H9 (cell line): ENCODE measurements around the gene CIB4. TPM values are rescaled to one million over a fixed set of nuclear protein-coding genes. Genes with fewer than 3 reads are reported as not detected.

Experiments
- DNase-seq: peaks from one replicate; pipeline ENCODE4 v3.0.0-alpha.2; 2017
- H2AFZ ChIP-seq: one replicate; pipeline ENCODE4 v1.6.1; 2013; ENCODE audit warnings: mild to moderate bottlenecking, low read length, control low read depth, moderate library complexity
- H2AK5ac ChIP-seq: 2 replicates; pipeline ENCODE4 v1.6.1; 2013; ENCODE audit warnings: low read length, control low read depth, mixed read lengths; ENCODE audit not compliant: insufficient read length
- H2BK120ac ChIP-seq: one replicate; pipeline ENCODE4 v1.6.1; 2013; ENCODE audit warnings: low read depth, mild to moderate bottlenecking, low read length, control low read depth, inconsistent platforms; ENCODE audit not compliant: poor library complexity, severe bottlenecking
- H2BK12ac ChIP-seq: 2 replicates; pipeline ENCODE4 v1.6.1; 2013; ENCODE audit warnings: low read length, control low read depth, mixed read lengths, low read depth; ENCODE audit not compliant: insufficient read length
- H2BK15ac ChIP-seq: 2 replicates; pipeline ENCODE4 v1.6.1; 2013; ENCODE audit warnings: low read depth, low read length, control low read depth
- H2BK20ac ChIP-seq: one replicate; pipeline ENCODE4 v1.6.1; 2013; ENCODE audit warnings: low read depth, mild to moderate bottlenecking, low read length, control low read depth, inconsistent platforms; ENCODE audit not compliant: poor library complexity, severe bottlenecking
- H2BK5ac ChIP-seq: 2 replicates; pipeline ENCODE4 v1.6.1; 2013; ENCODE audit warnings: low read length, control low read depth, mixed read lengths; ENCODE audit not compliant: insufficient read length
- H3K14ac ChIP-seq: 2 replicates; pipeline ENCODE4 v1.6.1; 2013; ENCODE audit warnings: low read length, control low read depth; ENCODE audit not compliant: insufficient read depth
- H3K18ac ChIP-seq: 2 replicates; pipeline ENCODE4 v1.6.1; 2013; ENCODE audit warnings: low read depth, mild to moderate bottlenecking, mixed read lengths, low read length, control low read depth; ENCODE audit not compliant: insufficient read length
- H3K23ac ChIP-seq: 2 replicates; pipeline ENCODE4 v1.6.1; 2013; ENCODE audit warnings: low read length, control low read depth, mixed read lengths, low read depth; ENCODE audit not compliant: insufficient read length
- H3K23me2 ChIP-seq: 2 replicates; pipeline ENCODE4 v1.6.1; 2013; ENCODE audit warnings: low read depth, mild to moderate bottlenecking, mixed read lengths, low read length, control low read depth; ENCODE audit not compliant: insufficient read length, poor library complexity, severe bottlenecking
- H3K27ac ChIP-seq: 2 replicates; pipeline ENCODE4 v1.5.1; 2013; ENCODE audit warnings: low read length, control low read depth, mixed read lengths, low read depth; ENCODE audit not compliant: insufficient read length
- H3K27me3 ChIP-seq: 2 replicates; pipeline ENCODE4 v1.6.1; 2013; ENCODE audit warnings: low read length, control low read depth, inconsistent platforms; ENCODE audit not compliant: insufficient read depth
- H3K4ac ChIP-seq: 2 replicates; pipeline ENCODE4 v1.6.1; 2013; ENCODE audit warnings: low read depth, mild to moderate bottlenecking, control low read depth, inconsistent platforms, low read length, moderate library complexity
- H3K4me1 ChIP-seq: 2 replicates; pipeline ENCODE4 v1.6.1; 2013; ENCODE audit warnings: low read length, control low read depth, inconsistent platforms; ENCODE audit not compliant: insufficient read depth
- H3K4me2 ChIP-seq: 2 replicates; pipeline ENCODE4 v1.6.1; 2013; ENCODE audit warnings: low read length, control low read depth, mixed read lengths; ENCODE audit not compliant: insufficient read length, insufficient read depth
- H3K56ac ChIP-seq: 2 replicates; pipeline ENCODE4 v1.6.1; 2013; ENCODE audit warnings: low read depth, mild to moderate bottlenecking, mixed read lengths, low read length, control low read depth; ENCODE audit not compliant: insufficient read length
- H3K79me1 ChIP-seq: 2 replicates; pipeline ENCODE4 v1.6.1; 2013; ENCODE audit warnings: low read depth, mild to moderate bottlenecking, moderate library complexity, low read length, control low read depth, inconsistent platforms; ENCODE audit not compliant: insufficient read depth, poor library complexity, severe bottlenecking
- H3K79me2 ChIP-seq: 2 replicates; pipeline ENCODE4 v1.6.1; 2013; ENCODE audit warnings: low read length, control low read depth, inconsistent platforms; ENCODE audit not compliant: insufficient read depth
- H3K9ac ChIP-seq: 2 replicates; pipeline ENCODE4 v1.6.1; 2013; ENCODE audit warnings: low read length, control low read depth, mixed read lengths; ENCODE audit not compliant: insufficient read length; ENCODE audit errors: extremely low read depth
- H3K9me3 ChIP-seq: one replicate; pipeline ENCODE4 v1.6.1; 2013; ENCODE audit warnings: low read depth, low read length, inconsistent platforms; ENCODE audit not compliant: control insufficient read depth
- H3T11ph ChIP-seq: one replicate; pipeline ENCODE4 v1.6.1; 2013; ENCODE audit warnings: mild to moderate bottlenecking, low read length, control low read depth, inconsistent platforms
- H4K20me1 ChIP-seq: one replicate; pipeline ENCODE4 v1.6.1; 2013; ENCODE audit not compliant: control insufficient read depth, insufficient read length, insufficient read depth
- H4K5ac ChIP-seq: 2 replicates; pipeline ENCODE4 v1.6.1; 2013; ENCODE audit warnings: low read depth, mild to moderate bottlenecking, mixed read lengths, low read length, control low read depth; ENCODE audit not compliant: insufficient read length
- H4K8ac ChIP-seq: replicated peaks from 2 replicates; pipeline ENCODE4 v1.6.1; 2013; ENCODE audit warnings: low read length, control low read depth, mixed read lengths, low read depth; ENCODE audit not compliant: insufficient read length
- H4K91ac ChIP-seq: 2 replicates; pipeline ENCODE4 v1.6.1; 2013; ENCODE audit warnings: low read depth, mild to moderate bottlenecking, moderate library complexity, mixed read lengths, low read length, control low read depth; ENCODE audit not compliant: insufficient read length
- H3K27ac Mint-ChIP-seq, 3 experiments: 2 replicates in 2 of 3; 3 replicates in 1 of 3; pipeline ENCODE4 v1.8.0; 2020 to 2021; ENCODE audit warnings: mixed read lengths in 3 of 3, mild to moderate bottlenecking in 1 of 3, moderate library complexity in 1 of 3
- H3K27me3 Mint-ChIP-seq: 2 replicates; pipeline ENCODE4 v1.8.0; 2021; ENCODE audit warnings: low read depth, mild to moderate bottlenecking, moderate library complexity, mixed read lengths
- H3K36me3 Mint-ChIP-seq, 3 experiments: 2 replicates in 2 of 3; 3 replicates in 1 of 3; pipeline ENCODE4 v1.8.0; 2020 to 2021; ENCODE audit warnings: low read depth in 3 of 3, mixed read lengths in 3 of 3; ENCODE audit not compliant: insufficient read depth in 1 of 3
- H3K4me1 Mint-ChIP-seq, 2 experiments: 2 replicates each; pipeline ENCODE4 v1.8.0; 2020; ENCODE audit warnings: mixed read lengths in 2 of 2
- H3K4me3 Mint-ChIP-seq, 2 experiments: 2 replicates in 1 of 2; 3 replicates in 1 of 2; pipeline ENCODE4 v1.8.0; 2020 to 2021; ENCODE audit warnings: mild to moderate bottlenecking in 2 of 2, mixed read lengths in 2 of 2, moderate library complexity in 1 of 2
- H3K9me3 Mint-ChIP-seq, 2 experiments: 2 replicates in 1 of 2; 3 replicates in 1 of 2; pipeline ENCODE4 v1.8.0; 2020; ENCODE audit warnings: mild to moderate bottlenecking in 2 of 2, mixed read lengths in 2 of 2, moderate library complexity in 1 of 2
- WGBS: extraction: QIAGEN DNeasy Blood & Tissue Kit; methylation state at CpG from one replicate; pipeline ENCODE4 v1.1.7; 2013; ENCODE audit warnings: missing lambda C conversion rate, low lambda C conversion rate, mixed read lengths; ENCODE audit not compliant: insufficient read length; ENCODE audit errors: extremely low coverage; 5-methylcytosine and 5-hydroxymethylcytosine counted together
- total RNA-seq: library from RNA; stranded (reverse); gene quantifications from 2 replicates; pipeline ENCODE4 v1.2.1, GENCODE V29; 2021
- TF ChIP-seq, protein P1 (sequence below): fragments of 200-600 bp; sonication (generic); conservative IDR thresholded peaks from 3 replicates; pipeline ENCODE4 v1.8.0; 2021; ENCODE audit warnings: antibody characterized with exemption, mild to moderate bottlenecking

CIB4 gene
- total RNA-seq, 1 experiment from 2014 or later = not detected

DNA sequence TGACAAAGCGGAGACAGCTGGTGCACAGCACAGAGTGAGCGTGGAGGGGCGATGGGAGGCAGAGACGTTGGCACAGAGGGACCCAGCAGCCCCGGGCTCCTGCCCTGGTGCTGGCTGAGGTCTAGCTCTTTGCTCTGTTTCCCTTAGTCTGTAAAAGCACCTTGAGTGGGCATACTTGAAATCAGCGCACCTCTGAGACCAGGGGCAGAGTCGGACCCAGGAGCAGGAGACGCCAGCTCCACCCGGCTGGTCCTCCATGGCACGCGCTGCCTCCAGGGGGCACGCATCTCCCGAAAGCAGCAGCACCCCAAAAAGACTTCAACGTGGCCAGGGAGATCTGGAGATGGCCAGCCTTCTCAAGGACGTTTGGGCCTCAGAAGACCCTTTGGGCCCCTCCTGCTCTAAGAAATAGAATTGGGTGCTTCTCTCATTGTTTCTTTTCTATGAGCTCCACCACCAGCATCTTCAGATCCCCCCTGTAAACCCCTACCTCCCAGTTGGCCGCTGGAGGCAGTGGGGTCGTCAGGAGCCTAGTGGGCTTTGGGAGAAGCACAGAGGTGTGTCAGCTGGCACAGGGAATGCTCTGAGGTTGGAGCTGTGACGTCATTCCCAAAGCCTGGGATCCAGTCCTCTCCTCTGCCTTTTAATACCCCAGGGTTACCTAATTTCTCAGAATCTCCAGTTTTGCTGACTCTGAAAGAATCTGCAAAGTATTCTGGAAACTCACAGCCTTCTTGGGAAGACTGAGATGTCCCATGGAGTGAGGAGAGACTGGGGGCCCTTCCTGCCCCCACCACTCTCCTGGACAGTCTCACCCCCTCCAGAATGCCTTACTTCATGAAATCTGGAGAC is 58.9 kb downstream of the CIB4 start:
- Mint-ChIP-seq H3K36me3 (no peaks in the 10 kb centered on the region), H3K4me1 (peaks cover 5 to 16% of the 10 kb centered on the region in 2 experiments), H3K27me3 (peaks cover 30% of the 10 kb centered on the region), H3K4me3 (no peak overlapping the region), H3K27ac (no peak overlapping the region), H3K9me3 (no peaks in the 10 kb centered on the region)
- no peaks in the 10 kb centered on the region for H3K27me3 ChIP-seq
- H3K18ac ChIP-seq = no peak overlapping the region
- H2BK20ac ChIP-seq = no peak overlapping the region
- no peaks in the 10 kb centered on the region for H3K9me3 ChIP-seq
- peak; percentile 22 for DNase-seq
- no peak overlapping the region for H3K23ac ChIP-seq
- H2BK120ac ChIP-seq = no peak overlapping the region
- H2BK15ac ChIP-seq = no peak overlapping the region
- H4K5ac ChIP-seq = no peak overlapping the region
- no peak overlapping the region for H4K91ac ChIP-seq
- no peak overlapping the region for H3T11ph ChIP-seq
- H3K56ac ChIP-seq = no peak overlapping the region
- no peak overlapping the region for H2BK12ac ChIP-seq
- no peaks in the 10 kb centered on the region for H4K20me1 ChIP-seq
- no peaks in the 10 kb centered on the region for H3K79me2 ChIP-seq
- H3K23me2 ChIP-seq = no peaks in the 10 kb centered on the region
- H3K4me2 ChIP-seq = no peak overlapping the region
- TF ChIP-seq, protein P1, sequence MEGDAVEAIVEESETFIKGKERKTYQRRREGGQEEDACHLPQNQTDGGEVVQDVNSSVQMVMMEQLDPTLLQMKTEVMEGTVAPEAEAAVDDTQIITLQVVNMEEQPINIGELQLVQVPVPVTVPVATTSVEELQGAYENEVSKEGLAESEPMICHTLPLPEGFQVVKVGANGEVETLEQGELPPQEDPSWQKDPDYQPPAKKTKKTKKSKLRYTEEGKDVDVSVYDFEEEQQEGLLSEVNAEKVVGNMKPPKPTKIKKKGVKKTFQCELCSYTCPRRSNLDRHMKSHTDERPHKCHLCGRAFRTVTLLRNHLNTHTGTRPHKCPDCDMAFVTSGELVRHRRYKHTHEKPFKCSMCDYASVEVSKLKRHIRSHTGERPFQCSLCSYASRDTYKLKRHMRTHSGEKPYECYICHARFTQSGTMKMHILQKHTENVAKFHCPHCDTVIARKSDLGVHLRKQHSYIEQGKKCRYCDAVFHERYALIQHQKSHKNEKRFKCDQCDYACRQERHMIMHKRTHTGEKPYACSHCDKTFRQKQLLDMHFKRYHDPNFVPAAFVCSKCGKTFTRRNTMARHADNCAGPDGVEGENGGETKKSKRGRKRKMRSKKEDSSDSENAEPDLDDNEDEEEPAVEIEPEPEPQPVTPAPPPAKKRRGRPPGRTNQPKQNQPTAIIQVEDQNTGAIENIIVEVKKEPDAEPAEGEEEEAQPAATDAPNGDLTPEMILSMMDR = no peak
- no peak overlapping the region for H3K9ac ChIP-seq
- H2AK5ac ChIP-seq = no peak overlapping the region
- no peak overlapping the region for H2AFZ ChIP-seq
- H4K8ac ChIP-seq = no peak overlapping the region
- no peak overlapping the region for H3K27ac ChIP-seq
- no peak overlapping the region for H3K14ac ChIP-seq
- no peaks in the 10 kb centered on the region for H3K79me1 ChIP-seq
- WGBS = no CpG with 5 or more reads among the region's 18 CpGs
- H2BK5ac ChIP-seq = no peak overlapping the region
- no peaks in the 10 kb centered on the region for H3K4me1 ChIP-seq
- H3K4ac ChIP-seq = no peak overlapping the region
